HL-60 (cell line): ENCODE data around the gene DOCK9.

Experiments used
- GABPA ChIP-seq: IDR thresholded peaks from 2 replicates; pipeline ENCODE4 v1.6.1; 2012; ENCODE audit warnings: low read depth
- POLR2AphosphoS5 ChIP-seq: IDR thresholded peaks from 2 replicates; pipeline ENCODE4 v1.6.1; 2012; ENCODE audit warnings: low read depth
- TF ChIP-seq, protein P1 (sequence below): IDR thresholded peaks from one replicate; pipeline ENCODE4 v1.5.1; 2011; ENCODE audit warnings: low read length, control low read depth, inconsistent platforms; ENCODE audit not compliant: insufficient read depth
- TF ChIP-seq, protein P2 (sequence below): IDR thresholded peaks from 2 replicates; pipeline ENCODE4 v1.6.1; 2012; ENCODE audit warnings: low read depth; ENCODE audit not compliant: insufficient replicate concordance

DNA sequence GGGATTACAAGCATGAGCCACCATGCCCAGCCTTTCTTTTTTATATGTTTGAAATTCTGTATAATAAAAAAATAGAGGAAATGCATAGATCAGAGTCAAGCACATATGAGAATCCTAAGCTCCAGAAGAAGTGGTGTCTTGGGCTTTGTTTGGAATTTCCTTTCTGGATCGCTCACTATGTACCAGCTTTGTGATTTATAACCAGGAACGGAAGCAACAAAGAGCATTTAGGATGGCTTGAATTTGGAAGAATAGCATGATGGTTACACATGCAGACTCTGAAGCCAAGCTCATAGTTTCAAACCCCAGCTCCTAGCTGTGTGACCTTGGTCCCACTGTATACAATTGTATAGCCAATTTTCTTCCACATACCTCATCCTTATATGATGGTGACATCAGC is 197.4 kb downstream of the DOCK9 start:
- TF ChIP-seq, protein P1, sequence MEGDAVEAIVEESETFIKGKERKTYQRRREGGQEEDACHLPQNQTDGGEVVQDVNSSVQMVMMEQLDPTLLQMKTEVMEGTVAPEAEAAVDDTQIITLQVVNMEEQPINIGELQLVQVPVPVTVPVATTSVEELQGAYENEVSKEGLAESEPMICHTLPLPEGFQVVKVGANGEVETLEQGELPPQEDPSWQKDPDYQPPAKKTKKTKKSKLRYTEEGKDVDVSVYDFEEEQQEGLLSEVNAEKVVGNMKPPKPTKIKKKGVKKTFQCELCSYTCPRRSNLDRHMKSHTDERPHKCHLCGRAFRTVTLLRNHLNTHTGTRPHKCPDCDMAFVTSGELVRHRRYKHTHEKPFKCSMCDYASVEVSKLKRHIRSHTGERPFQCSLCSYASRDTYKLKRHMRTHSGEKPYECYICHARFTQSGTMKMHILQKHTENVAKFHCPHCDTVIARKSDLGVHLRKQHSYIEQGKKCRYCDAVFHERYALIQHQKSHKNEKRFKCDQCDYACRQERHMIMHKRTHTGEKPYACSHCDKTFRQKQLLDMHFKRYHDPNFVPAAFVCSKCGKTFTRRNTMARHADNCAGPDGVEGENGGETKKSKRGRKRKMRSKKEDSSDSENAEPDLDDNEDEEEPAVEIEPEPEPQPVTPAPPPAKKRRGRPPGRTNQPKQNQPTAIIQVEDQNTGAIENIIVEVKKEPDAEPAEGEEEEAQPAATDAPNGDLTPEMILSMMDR: no peak
- no peak for TF ChIP-seq GABPA
- TF ChIP-seq, protein P2, sequence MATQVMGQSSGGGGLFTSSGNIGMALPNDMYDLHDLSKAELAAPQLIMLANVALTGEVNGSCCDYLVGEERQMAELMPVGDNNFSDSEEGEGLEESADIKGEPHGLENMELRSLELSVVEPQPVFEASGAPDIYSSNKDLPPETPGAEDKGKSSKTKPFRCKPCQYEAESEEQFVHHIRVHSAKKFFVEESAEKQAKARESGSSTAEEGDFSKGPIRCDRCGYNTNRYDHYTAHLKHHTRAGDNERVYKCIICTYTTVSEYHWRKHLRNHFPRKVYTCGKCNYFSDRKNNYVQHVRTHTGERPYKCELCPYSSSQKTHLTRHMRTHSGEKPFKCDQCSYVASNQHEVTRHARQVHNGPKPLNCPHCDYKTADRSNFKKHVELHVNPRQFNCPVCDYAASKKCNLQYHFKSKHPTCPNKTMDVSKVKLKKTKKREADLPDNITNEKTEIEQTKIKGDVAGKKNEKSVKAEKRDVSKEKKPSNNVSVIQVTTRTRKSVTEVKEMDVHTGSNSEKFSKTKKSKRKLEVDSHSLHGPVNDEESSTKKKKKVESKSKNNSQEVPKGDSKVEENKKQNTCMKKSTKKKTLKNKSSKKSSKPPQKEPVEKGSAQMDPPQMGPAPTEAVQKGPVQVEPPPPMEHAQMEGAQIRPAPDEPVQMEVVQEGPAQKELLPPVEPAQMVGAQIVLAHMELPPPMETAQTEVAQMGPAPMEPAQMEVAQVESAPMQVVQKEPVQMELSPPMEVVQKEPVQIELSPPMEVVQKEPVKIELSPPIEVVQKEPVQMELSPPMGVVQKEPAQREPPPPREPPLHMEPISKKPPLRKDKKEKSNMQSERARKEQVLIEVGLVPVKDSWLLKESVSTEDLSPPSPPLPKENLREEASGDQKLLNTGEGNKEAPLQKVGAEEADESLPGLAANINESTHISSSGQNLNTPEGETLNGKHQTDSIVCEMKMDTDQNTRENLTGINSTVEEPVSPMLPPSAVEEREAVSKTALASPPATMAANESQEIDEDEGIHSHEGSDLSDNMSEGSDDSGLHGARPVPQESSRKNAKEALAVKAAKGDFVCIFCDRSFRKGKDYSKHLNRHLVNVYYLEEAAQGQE: no peak
- no peak for TF ChIP-seq POLR2AphosphoS5
